GM18505 (cell line): ENCODE measurements around the gene SFXN2.
A peak's percentile ranks its signal among the peaks of the same experiment; 100 is the strongest.
"Not testable (repeated sequence)": the region's sequence is repeated elsewhere in the genome, so short reads cannot be mapped to it uniquely, and the experiment has no call there.

Source experiments
- ATAC-seq: cut with Tn5 transposase; IDR thresholded peaks from one replicate; pipeline ENCODE4 v1.9.1; 2021; ENCODE audit not compliant: unreplicated experiment
- POLR2A ChIP-seq: IDR thresholded peaks from 4 replicates; pipeline ENCODE4 v1.6.1; 2011; ENCODE audit warnings: borderline replicate concordance; ENCODE audit not compliant: insufficient read depth, insufficient read length; ENCODE audit errors: extremely low read depth

Gene SFXN2

DNA sequence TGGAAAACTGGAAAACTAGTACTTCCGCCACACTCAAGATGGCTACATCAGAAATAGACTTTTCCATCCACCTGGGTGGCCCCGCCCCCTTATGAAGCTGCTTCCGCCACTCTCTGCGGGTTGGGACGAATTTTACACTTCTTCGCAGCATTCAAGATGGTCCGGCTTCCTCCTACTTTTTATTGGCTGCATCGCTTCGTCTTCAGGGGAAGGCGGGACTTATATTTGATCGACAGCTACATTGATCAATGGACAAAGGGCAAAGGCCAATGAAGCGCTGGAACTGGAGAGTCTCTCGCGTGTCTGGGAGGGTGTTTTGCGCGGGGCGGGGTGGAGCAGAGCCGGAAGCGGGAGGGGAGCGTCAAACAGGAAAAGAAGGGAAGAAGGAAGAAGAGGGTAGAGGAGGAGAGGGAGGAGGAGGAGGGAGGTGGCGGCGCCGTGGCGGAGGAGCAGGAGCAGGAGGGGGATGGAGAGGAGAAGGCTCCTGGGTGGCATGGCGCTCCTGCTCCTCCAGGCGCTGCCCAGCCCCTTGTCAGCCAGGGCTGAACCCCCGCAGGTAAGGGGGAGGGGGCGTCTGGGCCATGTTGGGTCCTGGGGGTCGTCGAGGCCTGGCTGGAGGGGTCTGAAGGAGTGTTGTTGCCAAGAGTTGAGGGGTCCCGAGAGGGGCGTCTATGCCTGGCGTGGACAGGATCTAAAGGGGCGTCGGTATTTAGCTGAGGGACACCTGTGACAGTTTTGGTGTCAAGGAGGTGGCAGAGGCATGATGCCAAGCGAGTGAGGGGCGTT, 29.3 kb downstream of the SFXN2 start, which contains the start of gene WBP1L:
WBP1L (plus strand) TSS at position 361 of the 786 bp plus-strand sequence; CDS start at position 467, 106 bp downstream.
- ATAC-seq = peak; percentile 93
- TF ChIP-seq POLR2A = peak; percentile 73

- no peak for TF ChIP-seq POLR2A
- ATAC-seq = peak; percentile 10
Measured at GRCh38 chr10:102744374-102745051, 30.1 kb downstream of the SFXN2 start.

DNA sequence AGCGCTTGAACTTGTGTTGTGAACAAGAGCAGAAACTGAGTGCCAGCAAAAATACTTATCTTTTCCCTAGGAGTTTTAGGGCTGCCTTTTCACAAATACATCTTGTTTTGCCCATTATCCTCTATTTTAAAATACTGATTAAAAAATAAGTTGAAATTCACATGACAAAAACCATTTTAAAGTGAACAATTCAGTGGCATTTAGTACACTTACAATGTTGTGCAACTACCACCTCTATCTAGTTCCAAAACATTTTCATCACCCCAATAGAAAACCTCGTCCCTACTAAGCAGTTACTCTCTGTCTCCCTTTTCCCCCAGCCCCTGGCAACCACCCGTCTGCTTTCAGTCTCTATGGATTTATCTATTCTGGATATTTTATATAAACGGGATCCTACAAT, 30.7 kb downstream of the SFXN2 start:
- TF ChIP-seq POLR2A = no peak
- ATAC-seq = no peak

- no peak for ATAC-seq
- TF ChIP-seq POLR2A = no peak
Measured at GRCh38 chr10:102752266-102752930, 38.0 kb downstream of the SFXN2 start.

- ATAC-seq = no peak
- no peak for TF ChIP-seq POLR2A
Measured at GRCh38 chr10:102752934-102753664, 38.7 kb downstream of the SFXN2 start.

GRCh38 chr10:102753718-102754117, 39.3 kb downstream of the SFXN2 start:
- TF ChIP-seq POLR2A = no peak
- no peak for ATAC-seq

- ATAC-seq = no peak
- TF ChIP-seq POLR2A = no peak
Measured at GRCh38 chr10:102757323-102757722, 42.9 kb downstream of the SFXN2 start.

GRCh38 chr10:102758240-102758932, 44.0 kb downstream of the SFXN2 start:
- no peak for ATAC-seq
- TF ChIP-seq POLR2A = no peak

GRCh38 chr10:102758933-102759262, 44.5 kb downstream of the SFXN2 start:
- not testable (repeated sequence) for ATAC-seq

GRCh38 chr10:102759497-102760210, 45.2 kb downstream of the SFXN2 start:
- no peak for TF ChIP-seq POLR2A
- ATAC-seq = no peak

GRCh38 chr10:102761981-102762380, 47.5 kb downstream of the SFXN2 start:
- TF ChIP-seq POLR2A = no peak
- ATAC-seq = no peak

DNA sequence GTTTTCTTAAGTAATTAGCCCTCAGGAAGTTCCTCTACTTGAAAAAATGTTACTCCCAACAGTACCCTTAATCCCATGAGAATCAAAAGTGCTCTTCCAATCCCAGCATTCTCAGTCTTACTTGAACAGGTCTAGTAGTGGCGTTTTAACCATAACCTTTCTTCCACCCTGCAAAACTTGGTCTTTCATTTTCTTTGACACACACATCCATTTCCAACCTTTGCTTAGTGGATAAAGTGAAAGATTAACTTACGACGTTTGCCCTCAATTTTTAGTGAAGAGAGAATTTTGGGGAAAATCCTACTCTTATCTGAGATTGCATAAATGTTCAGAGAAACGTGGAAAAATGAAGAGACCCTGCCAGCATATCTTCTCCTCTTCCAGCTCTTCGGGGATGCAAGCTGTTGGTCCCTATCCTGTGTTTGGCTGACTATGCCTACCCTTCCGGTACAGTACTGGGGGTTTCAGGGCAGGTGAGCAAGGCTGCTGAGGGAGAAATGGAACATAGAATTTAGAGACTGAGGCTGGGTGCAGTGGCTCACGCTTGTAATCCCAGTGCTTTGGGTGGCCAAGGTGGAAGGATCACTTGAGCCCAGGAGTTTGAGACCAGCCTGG, 48.1 kb downstream of the SFXN2 start:
- ATAC-seq = no peak
- TF ChIP-seq POLR2A = no peak
